OCI-LY7 (cell line): ENCODE data around the gene EARS2. TPM values are rescaled to one million over a fixed set of nuclear protein-coding genes. Genes with fewer than 3 reads are reported as not detected.
A peak's percentile ranks its signal among the peaks of the same experiment; 100 is the strongest.

Experiments
- BruUV-seq: library from RNA; stranded (reverse); fragments of 400-500 nt; replicated peaks from 2 replicates; lab custom pipeline; 2021; lab: Mats Ljungman, UMichigan
- CTCF ChIA-PET: fragments of 300-600 bp; sonication (Branson Sonifier 250); formaldehyde crosslinking; loops from one replicate; lab custom pipeline; 2022; ENCODE audit warnings: antibody characterized with exemption; ENCODE audit not compliant: unreplicated experiment; lab: Charles Lee
- POLR2A ChIA-PET: fragments of 300-600 bp; sonication (Branson Sonifier 250); formaldehyde crosslinking; loops from one replicate; lab custom pipeline; 2022; ENCODE audit warnings: antibody characterized with exemption; lab: Charles Lee
- DNase-seq: peaks from one replicate; pipeline ENCODE4 v3.0.0-alpha.2; 2015; ENCODE audit warnings: low spot score
- H2AFZ ChIP-seq: fragments of 200-600 bp; sonication (generic), shearing (Covaris generic); 2 replicates; pipeline ENCODE4 v1.6.1; 2014; ENCODE audit warnings: mild to moderate bottlenecking, antibody characterized with exemption, low read length, moderate library complexity
- H3K27ac ChIP-seq: fragments of 200-600 bp; sonication (generic); 2 replicates; pipeline ENCODE4 v1.5.1; 2014; ENCODE audit warnings: mixed run types, low read depth, mild to moderate bottlenecking, moderate library complexity, low read length, inconsistent platforms; ENCODE audit not compliant: poor library complexity, severe bottlenecking
- H3K36me3 ChIP-seq: fragments of 200-600 bp; sonication (generic); 2 replicates; pipeline ENCODE4 v1.6.1; 2014; ENCODE audit warnings: mild to moderate bottlenecking, antibody characterized with exemption, low read length, moderate library complexity, mixed read lengths; ENCODE audit not compliant: insufficient read depth
- H3K4me1 ChIP-seq: fragments of 200-600 bp; sonication (generic); 2 replicates; pipeline ENCODE4 v1.5.1; 2014; ENCODE audit warnings: mild to moderate bottlenecking, low read length; ENCODE audit not compliant: insufficient read depth, poor library complexity, severe bottlenecking
- H3K4me2 ChIP-seq: fragments of 200-600 bp; sonication (generic); 2 replicates; pipeline ENCODE4 v1.6.1; 2014; ENCODE audit warnings: mild to moderate bottlenecking, low read length
- H3K4me3 ChIP-seq: fragments of 200-600 bp; sonication (generic); 2 replicates; pipeline ENCODE4 v1.5.1; 2014; ENCODE audit warnings: mild to moderate bottlenecking, low read depth, low read length; ENCODE audit not compliant: poor library complexity, severe bottlenecking
- H3K79me2 ChIP-seq: fragments of 200-600 bp; sonication (generic); 2 replicates; pipeline ENCODE4 v1.6.1; 2016; ENCODE audit warnings: low read depth, mild to moderate bottlenecking, low read length, moderate library complexity, mixed read lengths; ENCODE audit not compliant: insufficient read depth
- H3K9me2 ChIP-seq: fragments of 200-600 bp; sonication (generic); 2 replicates; pipeline ENCODE4 v1.6.1; 2016; ENCODE audit warnings: mild to moderate bottlenecking, low read length, mixed read lengths; ENCODE audit not compliant: insufficient read depth
- H3K9me3 ChIP-seq: fragments of 200-600 bp; sonication (generic); 2 replicates; pipeline ENCODE4 v1.6.1; 2014; ENCODE audit warnings: mild to moderate bottlenecking, mixed run types, low read length, mixed read lengths
- H4K20me1 ChIP-seq: fragments of 200-600 bp; sonication (generic); 2 replicates; pipeline ENCODE4 v1.6.1; 2014; ENCODE audit warnings: mild to moderate bottlenecking, antibody characterized with exemption, low read length, moderate library complexity, mixed read lengths; ENCODE audit not compliant: insufficient read depth
- EZH2phosphoT487 ChIP-seq: fragments of 200-600 bp; sonication (generic); IDR thresholded peaks from 2 replicates; pipeline ENCODE4 v1.6.1; 2018; ENCODE audit warnings: low read depth, borderline replicate concordance, mild to moderate bottlenecking, mixed run types, antibody characterized with exemption, low read length, moderate library complexity, mixed read lengths
- intact Hi-C: fragments of 100-400 bp; cut with micrococcal nuclease; formaldehyde crosslinking; loops from one replicate; pipeline ENCODE4 v1.10.0; 2022; ENCODE audit not compliant: unreplicated experiment
- total RNA-seq, 2 experiments: library from RNA; depleted of rRNA in 1 of 2; stranded (reverse); fragments of >200 nt in 1 of 2; shearing (Covaris generic) in 1 of 2; gene quantifications; 2 replicates each; pipeline ENCODE4 v1.2.3, GENCODE V29; 2014 to 2022
- TF ChIP-seq, protein P1 (sequence below): fragments of 200-600 bp; sonication (generic); conservative IDR thresholded peaks from 2 replicates; pipeline ENCODE4 v1.5.1; 2014; ENCODE audit warnings: mild to moderate bottlenecking, antibody characterized with exemption, low read length, moderate library complexity, mixed read lengths

EARS2 gene
- total RNA-seq, 2 experiments from 2014 or later: 38.5 to 42.1 TPM

DNA sequence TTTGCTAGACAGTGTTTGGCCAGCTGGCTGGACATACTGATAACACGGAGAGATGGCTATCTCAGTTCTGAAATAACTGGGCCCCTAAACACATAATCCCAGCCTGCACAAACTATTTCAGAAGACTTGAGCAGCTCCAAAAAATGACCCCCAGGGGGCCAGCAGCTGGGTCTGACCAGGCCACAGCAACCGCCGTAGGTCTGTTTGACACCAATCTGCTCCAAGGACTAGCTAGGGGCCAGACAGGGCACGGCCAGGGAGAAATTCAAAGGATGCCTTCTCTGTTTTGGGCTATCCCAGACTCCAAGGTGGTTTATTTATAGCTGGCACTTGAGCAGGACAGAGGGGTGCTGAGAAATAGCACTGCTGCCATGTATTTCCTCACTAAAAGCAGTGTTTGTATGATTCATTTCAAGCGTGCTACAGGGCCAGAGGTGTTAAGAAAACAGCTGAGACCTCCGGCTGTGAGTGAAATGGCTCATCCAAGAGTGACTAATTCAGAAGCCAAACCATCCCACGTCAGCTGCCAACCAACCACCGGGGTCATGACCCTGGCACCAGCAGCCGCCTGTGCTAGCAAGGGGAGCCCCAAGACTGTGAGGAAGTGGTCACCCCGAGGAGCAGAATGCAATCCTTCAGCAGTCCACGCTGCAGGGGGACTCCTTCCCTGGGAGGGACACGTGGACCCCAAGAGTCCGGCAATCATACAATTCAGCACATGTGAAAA lies 52.5 kb downstream of the EARS2 start:
- H3K36me3 ChIP-seq: peaks cover 98% of the 10 kb centered on the region
- peaks cover 4% of the 10 kb centered on the region; the same call in 1 of the 2 replicates for H3K9me3 ChIP-seq
- peaks cover 85% of the 10 kb centered on the region for H4K20me1 ChIP-seq
- intact Hi-C loops: loop anchor here (2.0 kb wide), 1 partner anchor 14 kb away; no protein-coding TSS in a partner anchor
- BruUV-seq: no TSS peak
- peaks cover 100% of the 10 kb centered on the region for H3K79me2 ChIP-seq
- peaks cover 77% of the 10 kb centered on the region for H3K4me1 ChIP-seq
- H3K9me2 ChIP-seq: no peaks in the 10 kb centered on the region
- POLR2A ChIA-PET: interaction anchor here (0.6 to 0.9 kb wide), 3 partner anchors 16 to 64 kb away, joined by 3 to 4 read pairs (median 3); no protein-coding TSS in a partner anchor
- H3K4me2 ChIP-seq: peak overlapping the region; percentile 97
- peak; percentile 34 for DNase-seq
- TF ChIP-seq, protein P1, sequence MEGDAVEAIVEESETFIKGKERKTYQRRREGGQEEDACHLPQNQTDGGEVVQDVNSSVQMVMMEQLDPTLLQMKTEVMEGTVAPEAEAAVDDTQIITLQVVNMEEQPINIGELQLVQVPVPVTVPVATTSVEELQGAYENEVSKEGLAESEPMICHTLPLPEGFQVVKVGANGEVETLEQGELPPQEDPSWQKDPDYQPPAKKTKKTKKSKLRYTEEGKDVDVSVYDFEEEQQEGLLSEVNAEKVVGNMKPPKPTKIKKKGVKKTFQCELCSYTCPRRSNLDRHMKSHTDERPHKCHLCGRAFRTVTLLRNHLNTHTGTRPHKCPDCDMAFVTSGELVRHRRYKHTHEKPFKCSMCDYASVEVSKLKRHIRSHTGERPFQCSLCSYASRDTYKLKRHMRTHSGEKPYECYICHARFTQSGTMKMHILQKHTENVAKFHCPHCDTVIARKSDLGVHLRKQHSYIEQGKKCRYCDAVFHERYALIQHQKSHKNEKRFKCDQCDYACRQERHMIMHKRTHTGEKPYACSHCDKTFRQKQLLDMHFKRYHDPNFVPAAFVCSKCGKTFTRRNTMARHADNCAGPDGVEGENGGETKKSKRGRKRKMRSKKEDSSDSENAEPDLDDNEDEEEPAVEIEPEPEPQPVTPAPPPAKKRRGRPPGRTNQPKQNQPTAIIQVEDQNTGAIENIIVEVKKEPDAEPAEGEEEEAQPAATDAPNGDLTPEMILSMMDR: peak; percentile 34; the same call in 1 of the 2 replicates
- no peak for TF ChIP-seq EZH2phosphoT487
- CTCF ChIA-PET: no interaction called here
- peak overlapping the region; percentile 91 for H3K27ac ChIP-seq
- peak overlapping the region; percentile 99 for H3K4me3 ChIP-seq
- H2AFZ ChIP-seq: no peak overlapping the region

DNA sequence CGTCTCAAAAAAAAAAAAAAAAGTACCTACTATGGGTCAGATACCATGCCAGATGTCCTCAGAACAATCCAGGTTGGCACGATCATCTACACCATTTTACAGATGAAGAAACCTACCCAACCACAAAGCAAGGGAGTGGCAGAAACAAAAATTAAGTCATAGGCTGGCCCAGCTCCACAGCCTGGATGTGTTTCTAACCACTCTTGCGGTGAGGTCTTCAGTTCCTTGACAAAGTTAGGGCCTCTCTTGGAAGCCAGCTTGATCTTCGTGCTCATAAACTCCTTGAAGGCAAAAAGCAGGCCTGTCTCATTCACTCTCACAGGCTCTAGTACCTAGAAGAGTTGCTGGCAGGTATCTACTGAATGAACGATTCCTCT lies 53.1 kb downstream of the EARS2 start:
- DNase-seq: no peak
- TF ChIP-seq, protein P1: no peak
- intact Hi-C loops: loop anchor here (2.0 kb wide), 1 partner anchor 13 kb away; no protein-coding TSS in a partner anchor
- CTCF ChIA-PET: no interaction called here
- Histone ChIP-seq H3K9me2 (no peaks in the 10 kb centered on the region), H3K4me1 (peaks cover 82% of the 10 kb centered on the region), H3K27ac (peak overlapping the region; percentile 91), H3K4me2 (peak overlapping the region; percentile 97), H4K20me1 (peaks cover 80% of the 10 kb centered on the region), H3K79me2 (peaks cover 100% of the 10 kb centered on the region), H3K4me3 (peak overlapping the region; percentile 99), H3K36me3 (peaks cover 98% of the 10 kb centered on the region), H3K9me3 (peaks cover 4% of the 10 kb centered on the region; the same call in 1 of the 2 replicates), H2AFZ (no peak overlapping the region)
- no TSS peak for BruUV-seq
- POLR2A ChIA-PET: interaction anchor here (0.6 to 0.7 kb wide), 3 partner anchors 34 to 63 kb away, joined by 3 to 4 read pairs (median 3); no protein-coding TSS in a partner anchor

DNA sequence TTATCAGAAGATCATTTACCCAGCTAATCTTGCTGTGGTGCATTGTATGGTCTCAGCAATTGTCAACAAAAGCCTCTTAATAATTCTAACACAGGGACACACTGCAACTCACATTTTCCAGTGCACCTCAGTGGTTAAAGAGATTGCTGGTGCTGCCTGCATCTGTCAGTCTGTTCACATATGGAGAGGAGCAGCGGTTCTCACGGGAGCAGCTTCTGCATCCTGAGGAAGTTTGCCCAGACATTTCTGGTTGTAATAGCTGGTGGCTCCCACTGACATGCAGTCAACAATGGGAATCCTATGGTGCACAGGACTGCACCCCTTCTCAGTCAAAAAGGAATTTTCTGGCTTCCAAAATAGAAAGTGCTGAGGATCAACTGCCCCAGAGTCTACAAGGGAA lies 54.7 kb downstream of the EARS2 start:
- BruUV-seq: no TSS peak
- TF ChIP-seq EZH2phosphoT487: no peak
- TF ChIP-seq, protein P1: no peak

More for the DNA sequence above, 54.7 kb downstream of the EARS2 start:
- DNase-seq: no peak
- Histone ChIP-seq H3K9me2 (no peaks in the 10 kb centered on the region), H3K4me1 (peaks cover 98% of the 10 kb centered on the region), H3K27ac (peak overlapping the region; percentile 17), H3K79me2 (peaks cover 100% of the 10 kb centered on the region), H4K20me1 (peaks cover 81% of the 10 kb centered on the region), H2AFZ (no peak overlapping the region), H3K9me3 (no peaks in the 10 kb centered on the region), H3K4me3 (peak overlapping the region; percentile 7), H3K36me3 (peaks cover 99% of the 10 kb centered on the region), H3K4me2 (peak overlapping the region; percentile 53)
- ChIA-PET POLR2A (no interaction called here), CTCF (no interaction called here)
- intact Hi-C loops: no loop called here
